IMR-90 (cell line): ENCODE measurements around the gene PFN1. TPM values are rescaled to one million over a fixed set of nuclear protein-coding genes. Genes with fewer than 3 reads are reported as not detected.

Source experiments
- ATAC-seq: fragments of 200-7000 bp; cut with Tn5 transposase; 2 replicates; pipeline ENCODE4 v1.9.1; 2020; ENCODE audit warnings: low read depth, mild to moderate bottlenecking, moderate library complexity
- BruUV-seq: library from RNA; stranded (reverse); fragments of 400-500 nt; replicated peaks from 2 replicates; lab custom pipeline; 2021; lab: Mats Ljungman, UMichigan
- CTCF ChIA-PET: fragments of 300-600 bp; formaldehyde crosslinking; extraction: SDS; loops from one replicate; lab custom pipeline; 2021; ENCODE audit warnings: antibody characterized with exemption; lab: Yijun Ruan, JAX
- POLR2A ChIA-PET: fragments of 300-600 bp; sonication (Branson Sonifier 250); formaldehyde crosslinking; loops from one replicate; lab custom pipeline; 2022; ENCODE audit warnings: antibody characterized with exemption; ENCODE audit not compliant: unreplicated experiment; lab: Charles Lee
- DNase-seq: peaks from one replicate; pipeline ENCODE4 v3.0.0; 2013
- H2AFZ ChIP-seq: replicated peaks from 2 replicates; pipeline ENCODE3; 2013; ENCODE audit warnings: low read length, mild to moderate bottlenecking; ENCODE audit not compliant: poor library complexity
- H2AK5ac ChIP-seq: 2 replicates; pipeline ENCODE4 v1.6.1; 2013; ENCODE audit warnings: low read depth, low read length, inconsistent platforms
- H2AK9ac ChIP-seq: replicated peaks from 2 replicates; pipeline ENCODE3; 2013; ENCODE audit warnings: mild to moderate bottlenecking, low read depth, low read length, moderate library complexity; ENCODE audit not compliant: poor library complexity
- H2BK120ac ChIP-seq: 2 replicates; pipeline ENCODE4 v1.6.1; 2013; ENCODE audit warnings: low read depth, low read length, inconsistent platforms
- H2BK15ac ChIP-seq: 3 replicates; pipeline ENCODE4 v1.6.1; 2013; ENCODE audit warnings: low read depth, low read length, inconsistent platforms
- H2BK20ac ChIP-seq: 2 replicates; pipeline ENCODE4 v1.6.1; 2013; ENCODE audit warnings: low read depth, mild to moderate bottlenecking, inconsistent platforms, low read length, moderate library complexity
- H2BK5ac ChIP-seq: 2 replicates; pipeline ENCODE4 v1.6.1; 2013; ENCODE audit warnings: mild to moderate bottlenecking, low read depth, low read length, inconsistent platforms; ENCODE audit not compliant: poor library complexity, severe bottlenecking
- H3K14ac ChIP-seq: replicated peaks from 2 replicates; pipeline ENCODE4 v1.6.1; 2013; ENCODE audit warnings: low read depth, low read length, inconsistent platforms
- H3K18ac ChIP-seq: 2 replicates; pipeline ENCODE4 v1.6.1; 2013; ENCODE audit warnings: low read depth, low read length, control low read depth
- H3K23ac ChIP-seq: 2 replicates; pipeline ENCODE4 v1.6.1; 2013; ENCODE audit warnings: low read depth, low read length, inconsistent platforms
- H3K27ac ChIP-seq: 2 replicates; pipeline ENCODE4 v1.5.1; 2013; ENCODE audit warnings: mild to moderate bottlenecking, control low read depth, low read length; ENCODE audit not compliant: insufficient read depth
- H3K27me3 ChIP-seq: 2 replicates; pipeline ENCODE4 v1.6.1; 2013; ENCODE audit warnings: low read length; ENCODE audit not compliant: control insufficient read depth, insufficient read depth
- H3K36me3 ChIP-seq: 2 replicates; pipeline ENCODE4 v1.6.1; 2013; ENCODE audit warnings: low read length, mixed read lengths; ENCODE audit not compliant: control insufficient read depth, insufficient read depth
- H3K4ac ChIP-seq: 2 replicates; pipeline ENCODE4 v1.6.1; 2013; ENCODE audit warnings: low read depth, low read length, inconsistent platforms
- H3K4me1 ChIP-seq: 2 replicates; pipeline ENCODE4 v1.6.1; 2013; ENCODE audit warnings: low read length, mixed read lengths; ENCODE audit not compliant: control insufficient read depth, insufficient read depth
- H3K4me2 ChIP-seq: 2 replicates; pipeline ENCODE4 v1.6.1; 2013; ENCODE audit warnings: low read depth, mild to moderate bottlenecking, control low read depth, low read length, moderate library complexity
- H3K4me3 ChIP-seq: 2 replicates; pipeline ENCODE4 v1.5.1; 2013; ENCODE audit warnings: low read depth, mild to moderate bottlenecking, control low read depth, low read length, moderate library complexity; ENCODE audit not compliant: insufficient read depth
- H3K56ac ChIP-seq: 2 replicates; pipeline ENCODE4 v1.6.1; 2013; ENCODE audit warnings: low read length, inconsistent platforms; ENCODE audit not compliant: insufficient read depth; ENCODE audit errors: extremely low read depth
- H3K79me1 ChIP-seq, 2 experiments: 2 replicates each; pipeline ENCODE4 v1.6.1; 2013; ENCODE audit warnings: low read length in 2 of 2, inconsistent platforms in 1 of 2, low read depth in 1 of 2
- H3K9ac ChIP-seq: 2 replicates; pipeline ENCODE4 v1.6.1; 2013; ENCODE audit warnings: low read depth, low read length, control low read depth
- H3K9me1 ChIP-seq: 2 replicates; pipeline ENCODE4 v1.6.1; 2013; ENCODE audit warnings: low read length, inconsistent platforms; ENCODE audit not compliant: insufficient read depth
- H3K9me3 ChIP-seq: 2 replicates; pipeline ENCODE4 v1.6.1; 2013; ENCODE audit warnings: low read length; ENCODE audit not compliant: control insufficient read depth, insufficient read depth
- H4K20me1 ChIP-seq: 2 replicates; pipeline ENCODE4 v1.6.1; 2013; ENCODE audit warnings: low read length, inconsistent platforms; ENCODE audit not compliant: insufficient read depth
- H4K5ac ChIP-seq: 2 replicates; pipeline ENCODE4 v1.6.1; 2013; ENCODE audit warnings: mild to moderate bottlenecking, low read depth, low read length, control low read depth
- H4K8ac ChIP-seq, 2 experiments: 2 replicates each; pipeline ENCODE4 v1.6.1; 2013; ENCODE audit warnings: low read depth in 2 of 2, low read length in 2 of 2, control low read depth in 1 of 2, inconsistent platforms in 1 of 2
- H4K91ac ChIP-seq: 2 replicates; pipeline ENCODE4 v1.6.1; 2013; ENCODE audit warnings: low read depth, low read length, inconsistent platforms; ENCODE audit not compliant: insufficient read depth
- BHLHE40 ChIP-seq: fragments of 150-350 bp; IDR thresholded peaks from 2 replicates; pipeline ENCODE4 v1.6.1; 2016; ENCODE audit warnings: mild to moderate bottlenecking, low read depth, low read length
- CEBPB ChIP-seq: IDR thresholded peaks from 2 replicates; pipeline ENCODE4 v1.6.1; 2012; ENCODE audit warnings: low read depth, low read length, improper control_type of control experiment
- CHD1 ChIP-seq: IDR thresholded peaks from 2 replicates; pipeline ENCODE4 v1.6.1; 2012; ENCODE audit warnings: low read depth, low read length, improper control_type of control experiment
- FOS ChIP-seq: fragments of 150-350 bp; IDR thresholded peaks from 2 replicates; pipeline ENCODE4 v1.6.1; 2016; ENCODE audit warnings: low read depth, low read length
- MAFK ChIP-seq: IDR thresholded peaks from 2 replicates; pipeline ENCODE4 v1.6.1; 2012; ENCODE audit warnings: low read depth, low read length, improper control_type of control experiment
- MAZ ChIP-seq: IDR thresholded peaks from 2 replicates; pipeline ENCODE4 v1.6.1; 2012; ENCODE audit warnings: low read depth, mild to moderate bottlenecking, low read length, improper control_type of control experiment, moderate library complexity, borderline replicate concordance
- MXI1 ChIP-seq: IDR thresholded peaks from 2 replicates; pipeline ENCODE4 v1.6.1; 2012; ENCODE audit warnings: low read depth, mild to moderate bottlenecking, low read length, moderate library complexity, borderline replicate concordance
- NFE2L2 ChIP-seq: fragments of 150-350 bp; IDR thresholded peaks from 2 replicates; pipeline ENCODE4 v1.6.1; 2016; ENCODE audit warnings: low read depth, mild to moderate bottlenecking, low read length
- POLR2A ChIP-seq: IDR thresholded peaks from 2 replicates; pipeline ENCODE4 v1.6.1; 2012; ENCODE audit warnings: mild to moderate bottlenecking, low read depth, low read length
- RAD21 ChIP-seq: IDR thresholded peaks from 2 replicates; pipeline ENCODE4 v1.6.1; 2012; ENCODE audit warnings: low read length, improper control_type of control experiment
- RCOR1 ChIP-seq: IDR thresholded peaks from 2 replicates; pipeline ENCODE4 v1.6.1; 2012; ENCODE audit warnings: mild to moderate bottlenecking, low read length, improper control_type of control experiment; ENCODE audit not compliant: insufficient replicate concordance
- RFX5 ChIP-seq: IDR thresholded peaks from 2 replicates; pipeline ENCODE4 v1.8.0; 2012; ENCODE audit warnings: low read depth, mild to moderate bottlenecking, low read length, moderate library complexity
- SMC3 ChIP-seq: fragments of 150-350 bp; IDR thresholded peaks from 2 replicates; pipeline ENCODE4 v1.6.1; 2016; ENCODE audit warnings: low read depth, mild to moderate bottlenecking, antibody characterized with exemption, low read length, moderate library complexity
- WGBS, 2 experiments: methylation state at CpG; one replicate each; pipeline versions ENCODE4 v1.1.5 to v1.1.7; 2013; ENCODE audit warnings: missing lambda C conversion rate in 2 of 2; ENCODE audit not compliant: insufficient read length in 1 of 2; ENCODE audit errors: extremely low coverage in 2 of 2; 5-methylcytosine and 5-hydroxymethylcytosine counted together
- dilution Hi-C: fragments of 300-500 bp; cut with HindIII; formaldehyde crosslinking; loops from one replicate; pipeline ENCODE4 v1.14.3; 2018; ENCODE audit warnings: low sequenced_read_pairs; ENCODE audit not compliant: unreplicated experiment
- in situ Hi-C: fragments of 300-500 bp; cut with MboI; formaldehyde crosslinking; loops from 3 replicates; pipeline ENCODE4 v1.14.3; 2019; ENCODE audit warnings: low sequenced_read_pairs, inconsistent platforms, mixed read lengths
- intact Hi-C: fragments of 100-400 bp; cut with micrococcal nuclease; formaldehyde crosslinking; loops from 2 replicates; pipeline ENCODE4 v1.10.0; 2022
- polyA plus RNA-seq, 3 experiments: library from polyadenylated mRNA; depleted of rRNA; stranded (reverse); fragments of >200 nt; gene quantifications; 2 replicates each; pipeline ENCODE4 v1.2.3, GENCODE V29; 2012; ENCODE audit warnings: low replicate concordance in 1 of 3
- total RNA-seq: library from RNA; depleted of rRNA; stranded (reverse); fragments of >200 nt; gene quantifications from 2 replicates; pipeline ENCODE4 v1.2.3, GENCODE V29; 2012
- TF ChIP-seq, protein P1 (sequence below): fragments of 150-350 bp; IDR thresholded peaks from 2 replicates; pipeline ENCODE4 v1.6.1; 2016; ENCODE audit warnings: low read depth, mild to moderate bottlenecking, low read length, moderate library complexity, borderline replicate concordance
- TF ChIP-seq, protein P2 (sequence below): fragments of 150-350 bp; IDR thresholded peaks from 2 replicates; pipeline ENCODE4 v1.6.1; 2017; ENCODE audit warnings: mild to moderate bottlenecking, antibody characterized with exemption, low read length, low read depth
- TF ChIP-seq, protein P3 (sequence below): conservative IDR thresholded peaks from 2 replicates; pipeline ENCODE4 v1.5.1; 2012; ENCODE audit warnings: mild to moderate bottlenecking, low read depth, low read length, improper control_type of control experiment

Gene PFN1
- total and polyA plus RNA-seq, 2 of the 4 experiments (the other 2 are of a cell fraction): 348 to 1,671 TPM

DNA sequence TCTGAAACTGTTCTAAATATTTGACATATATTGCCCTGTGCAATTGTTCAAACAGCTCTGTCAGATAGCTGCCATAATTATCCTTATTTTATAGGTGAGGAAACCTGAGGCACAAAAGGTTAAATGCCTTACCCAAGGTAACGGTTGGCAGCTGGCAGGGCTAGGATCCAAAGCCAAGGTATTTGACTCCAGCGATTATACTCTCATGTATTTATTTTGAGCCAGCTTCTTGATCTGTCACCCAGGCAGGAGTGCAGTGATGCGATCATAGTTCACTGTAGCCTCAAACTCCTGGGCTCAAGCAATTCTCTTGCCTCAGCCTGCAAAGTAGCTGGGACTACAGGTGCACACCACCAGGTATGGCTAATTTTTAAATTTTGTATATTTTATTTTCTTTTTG is 9.8 kb upstream of the PFN1 start:
- H3K23ac ChIP-seq: no peak overlapping the region

More for the DNA sequence above, 9.8 kb upstream of the PFN1 start:
- H3K27ac ChIP-seq: no peak overlapping the region
- H3K36me3 ChIP-seq: peaks cover 20% of the 10 kb centered on the region
- no peaks in the 10 kb centered on the region for H3K9me3 ChIP-seq
- peaks cover 3 to 23% of the 10 kb centered on the region in 2 experiments; a peak in 3 of 4 replicates for H3K79me1 ChIP-seq
- H2AK5ac ChIP-seq: no peak overlapping the region
- no peak overlapping the region for H2AFZ ChIP-seq
- no peaks in the 10 kb centered on the region for H3K27me3 ChIP-seq
- no peak overlapping the region for H3K4ac ChIP-seq
- H3K9ac ChIP-seq: no peak overlapping the region
- DNase-seq: no peak
- 92% methylated on average over 2 of the region's 3 CpGs; no CpG with 5 or more reads in 1 of the 2 experiments for WGBS, 2 experiments
- H3K4me1 ChIP-seq: peaks cover 9% of the 10 kb centered on the region
- POLR2A ChIA-PET: interaction anchor here (1.1 kb wide), 1 partner anchor 8 kb away, joined by 3 read pairs; no protein-coding TSS in a partner anchor
- ATAC-seq: no peak
- H4K5ac ChIP-seq: no peak overlapping the region
- BruUV-seq: no TSS peak
- no peak overlapping the region for H3K56ac ChIP-seq
- in situ Hi-C loops: no loop called here
- CTCF ChIA-PET: no interaction called here
- H2BK120ac ChIP-seq: no peak overlapping the region
- H3K18ac ChIP-seq: no peak overlapping the region
- H3K9me1 ChIP-seq: peaks cover 14% of the 10 kb centered on the region; the same call in 1 of the 2 replicates
- H2BK5ac ChIP-seq: no peak overlapping the region
- H4K8ac ChIP-seq: no peak overlapping the region
- TF ChIP-seq RCOR1 (no peak), FOS (no peak), MAZ (no peak), BHLHE40 (no peak), RAD21 (no peak), CHD1 (no peak), POLR2A (no peak), CEBPB (no peak), NFE2L2 (no peak), RFX5 (no peak), SMC3 (no peak), MXI1 (no peak), MAFK (no peak)
- TF ChIP-seq, protein P1, sequence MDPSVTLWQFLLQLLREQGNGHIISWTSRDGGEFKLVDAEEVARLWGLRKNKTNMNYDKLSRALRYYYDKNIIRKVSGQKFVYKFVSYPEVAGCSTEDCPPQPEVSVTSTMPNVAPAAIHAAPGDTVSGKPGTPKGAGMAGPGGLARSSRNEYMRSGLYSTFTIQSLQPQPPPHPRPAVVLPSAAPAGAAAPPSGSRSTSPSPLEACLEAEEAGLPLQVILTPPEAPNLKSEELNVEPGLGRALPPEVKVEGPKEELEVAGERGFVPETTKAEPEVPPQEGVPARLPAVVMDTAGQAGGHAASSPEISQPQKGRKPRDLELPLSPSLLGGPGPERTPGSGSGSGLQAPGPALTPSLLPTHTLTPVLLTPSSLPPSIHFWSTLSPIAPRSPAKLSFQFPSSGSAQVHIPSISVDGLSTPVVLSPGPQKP: no peak
- TF ChIP-seq, protein P2, sequence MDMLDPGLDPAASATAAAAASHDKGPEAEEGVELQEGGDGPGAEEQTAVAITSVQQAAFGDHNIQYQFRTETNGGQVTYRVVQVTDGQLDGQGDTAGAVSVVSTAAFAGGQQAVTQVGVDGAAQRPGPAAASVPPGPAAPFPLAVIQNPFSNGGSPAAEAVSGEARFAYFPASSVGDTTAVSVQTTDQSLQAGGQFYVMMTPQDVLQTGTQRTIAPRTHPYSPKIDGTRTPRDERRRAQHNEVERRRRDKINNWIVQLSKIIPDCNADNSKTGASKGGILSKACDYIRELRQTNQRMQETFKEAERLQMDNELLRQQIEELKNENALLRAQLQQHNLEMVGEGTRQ: no peak
- TF ChIP-seq, protein P3, sequence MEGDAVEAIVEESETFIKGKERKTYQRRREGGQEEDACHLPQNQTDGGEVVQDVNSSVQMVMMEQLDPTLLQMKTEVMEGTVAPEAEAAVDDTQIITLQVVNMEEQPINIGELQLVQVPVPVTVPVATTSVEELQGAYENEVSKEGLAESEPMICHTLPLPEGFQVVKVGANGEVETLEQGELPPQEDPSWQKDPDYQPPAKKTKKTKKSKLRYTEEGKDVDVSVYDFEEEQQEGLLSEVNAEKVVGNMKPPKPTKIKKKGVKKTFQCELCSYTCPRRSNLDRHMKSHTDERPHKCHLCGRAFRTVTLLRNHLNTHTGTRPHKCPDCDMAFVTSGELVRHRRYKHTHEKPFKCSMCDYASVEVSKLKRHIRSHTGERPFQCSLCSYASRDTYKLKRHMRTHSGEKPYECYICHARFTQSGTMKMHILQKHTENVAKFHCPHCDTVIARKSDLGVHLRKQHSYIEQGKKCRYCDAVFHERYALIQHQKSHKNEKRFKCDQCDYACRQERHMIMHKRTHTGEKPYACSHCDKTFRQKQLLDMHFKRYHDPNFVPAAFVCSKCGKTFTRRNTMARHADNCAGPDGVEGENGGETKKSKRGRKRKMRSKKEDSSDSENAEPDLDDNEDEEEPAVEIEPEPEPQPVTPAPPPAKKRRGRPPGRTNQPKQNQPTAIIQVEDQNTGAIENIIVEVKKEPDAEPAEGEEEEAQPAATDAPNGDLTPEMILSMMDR: no peak
- no peak overlapping the region for H3K4me2 ChIP-seq
- dilution Hi-C loops: no loop called here
- H3K14ac ChIP-seq: no peak overlapping the region
- no peak overlapping the region for H3K4me3 ChIP-seq
- intact Hi-C loops: no loop called here
- no peak overlapping the region for H2AK9ac ChIP-seq
- H4K20me1 ChIP-seq: no peaks in the 10 kb centered on the region
- H2BK15ac ChIP-seq: no peak overlapping the region
- H2BK20ac ChIP-seq: no peak overlapping the region
- H4K91ac ChIP-seq: no peak overlapping the region
